Esophagus muscularis mucosa (tissue), 4 donors: ENCODE measurements around the gene PAXX. TPM values are rescaled to one million over a fixed set of nuclear protein-coding genes. Genes with fewer than 3 reads are reported as not detected.
A peak's percentile ranks its signal among the peaks of the same experiment; 100 is the strongest.

Experiments
- DNase-seq: peaks from one replicate; pipeline ENCODE4 v3.0.0-alpha.2; 2017; ENCODE audit errors: extremely low spot score
- H3K27ac ChIP-seq, 4 donors: fragments of 200-600 bp; sonication (generic); replicated peaks in 1 of 4; 1 replicate in 3 of 4; 2 replicates in 1 of 4; pipeline ENCODE4 v1.5.1; 2016 to 2019; ENCODE audit warnings: mild to moderate bottlenecking in 1 of 4
- H3K27me3 ChIP-seq, 4 donors: fragments of 200-600 bp; sonication (generic); one replicate each; pipeline versions ENCODE4 v1.5.1 to v1.6.0; 2016 to 2019
- H3K36me3 ChIP-seq, 4 donors: fragments of 200-600 bp; sonication (generic); one replicate each; pipeline ENCODE4 v1.5.1; 2016 to 2019
- H3K4me1 ChIP-seq, 4 donors: fragments of 200-600 bp; sonication (generic); one replicate each; pipeline ENCODE4 v1.5.1; 2016 to 2019
- H3K4me3 ChIP-seq, 4 donors: fragments of 200-600 bp; sonication (generic); 1 replicate in 2 of 4; 2 replicates in 2 of 4; pipeline ENCODE4 v1.5.1; 2016 to 2019; ENCODE audit warnings: mild to moderate bottlenecking in 4 of 4, moderate library complexity in 1 of 4
- H3K9me3 ChIP-seq, 4 donors: fragments of 200-600 bp; sonication (generic); 1 replicate in 3 of 4; 2 replicates in 1 of 4; pipeline ENCODE4 v1.5.1; 2016 to 2019
- EP300 ChIP-seq: sonication (generic); formaldehyde crosslinking; IDR thresholded peaks from one replicate; pipeline ENCODE4 v1.6.1; 2017; ENCODE audit warnings: antibody characterized with exemption
- POLR2A ChIP-seq: fragments of 450-650 bp; IDR thresholded peaks from one replicate; pipeline ENCODE4 v1.6.1; 2017; ENCODE audit warnings: antibody characterized with exemption, moderate library complexity, mild to moderate bottlenecking, low read depth
- POLR2AphosphoS5 ChIP-seq, 2 donors: sonication (generic); formaldehyde crosslinking; IDR thresholded peaks; one replicate each; pipeline ENCODE4 v1.6.1; 2017; ENCODE audit warnings: antibody characterized with exemption in 2 of 2
- WGBS: methylation state at CpG from one replicate; pipeline ENCODE4 v1.1.5; 2018; 5-methylcytosine and 5-hydroxymethylcytosine counted together
- intact Hi-C: fragments of 100-400 bp; cut with DNase I; formaldehyde crosslinking; loops from one replicate; pipeline ENCODE4 v1.15.1; 2023
- total RNA-seq, 4 donors: library from RNA; depleted of rRNA; stranded (reverse); fragments of >200 nt; gene quantifications; one replicate each; pipeline versions ENCODE4 v1.1.0 to v1.2.1, GENCODE V29; 2016
- TF ChIP-seq, protein P1 (sequence below), 3 experiments: fragments of 200-600 bp in 2 of 3; fragments of 450-650 bp in 1 of 3; sonication (generic) in 2 of 3; IDR thresholded peaks; one replicate each; pipeline ENCODE4 v1.5.1; 2017 to 2019; ENCODE audit warnings: antibody characterized with exemption in 3 of 3, mild to moderate bottlenecking in 2 of 3, moderate library complexity in 1 of 3

The PAXX gene
- total RNA-seq, 4 donors from 2014 or later = 28.8 to 39.9 (median 37.8) TPM

DNA sequence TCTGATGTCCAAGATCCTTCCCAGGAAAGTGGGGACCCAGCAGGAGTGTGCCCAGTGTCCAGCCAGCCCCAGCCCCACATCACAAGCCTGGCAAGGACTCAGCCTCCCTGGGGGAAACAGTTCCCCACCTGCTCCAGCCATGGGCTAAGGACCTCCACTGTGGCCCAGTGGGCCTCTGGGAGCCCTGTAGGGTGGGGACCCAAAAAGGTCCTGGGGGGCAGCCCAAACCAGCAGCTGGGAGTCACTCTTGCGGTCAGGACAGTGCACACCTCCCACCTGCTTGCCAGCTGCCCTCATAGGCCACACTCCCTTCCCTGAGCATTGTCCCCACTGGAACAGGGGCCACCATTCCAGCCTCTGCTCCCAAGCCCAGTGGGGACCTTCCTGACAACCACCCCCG lies 34.2 kb downstream of the PAXX start:
- Histone ChIP-seq H3K4me3 (peak overlapping the region in 1 of 4 donors; percentile 59), H3K4me1 (peaks cover 24 to 46% (median 40%) of the 10 kb centered on the region in 4 donors), H3K36me3 (peaks cover 0 to 13% (median 1%) of the 10 kb centered on the region in 4 donors), H3K9me3 (no peaks in the 10 kb centered on the region), H3K27ac (peak overlapping the region in 3 of 4 donors; percentile 41 to 68 (median 57)), H3K27me3 (no peaks in the 10 kb centered on the region)
- TF ChIP-seq POLR2AphosphoS5 (IDR thresholded peaks at IDR 0.05) (no peak), POLR2A (no peak)
- TF ChIP-seq, protein P1, sequence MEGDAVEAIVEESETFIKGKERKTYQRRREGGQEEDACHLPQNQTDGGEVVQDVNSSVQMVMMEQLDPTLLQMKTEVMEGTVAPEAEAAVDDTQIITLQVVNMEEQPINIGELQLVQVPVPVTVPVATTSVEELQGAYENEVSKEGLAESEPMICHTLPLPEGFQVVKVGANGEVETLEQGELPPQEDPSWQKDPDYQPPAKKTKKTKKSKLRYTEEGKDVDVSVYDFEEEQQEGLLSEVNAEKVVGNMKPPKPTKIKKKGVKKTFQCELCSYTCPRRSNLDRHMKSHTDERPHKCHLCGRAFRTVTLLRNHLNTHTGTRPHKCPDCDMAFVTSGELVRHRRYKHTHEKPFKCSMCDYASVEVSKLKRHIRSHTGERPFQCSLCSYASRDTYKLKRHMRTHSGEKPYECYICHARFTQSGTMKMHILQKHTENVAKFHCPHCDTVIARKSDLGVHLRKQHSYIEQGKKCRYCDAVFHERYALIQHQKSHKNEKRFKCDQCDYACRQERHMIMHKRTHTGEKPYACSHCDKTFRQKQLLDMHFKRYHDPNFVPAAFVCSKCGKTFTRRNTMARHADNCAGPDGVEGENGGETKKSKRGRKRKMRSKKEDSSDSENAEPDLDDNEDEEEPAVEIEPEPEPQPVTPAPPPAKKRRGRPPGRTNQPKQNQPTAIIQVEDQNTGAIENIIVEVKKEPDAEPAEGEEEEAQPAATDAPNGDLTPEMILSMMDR (IDR thresholded peaks at IDR 0.05) = no peak
- intact Hi-C loops = no loop called here
- WGBS = 100% methylated on average over 1 of the region's 2 CpGs
- no peak for DNase-seq

GRCh38 chr9:137026828-137027227 lies 34.6 kb downstream of the PAXX start:
- intact Hi-C loops = no loop called here

GRCh38 chr9:137027369-137028262 lies 35.4 kb downstream of the PAXX start, which contains the start of gene ABCA2:
TSS of gene ABCA2 (minus strand) at chr9:137028237. CDS start at chr9:137028140, 97 bp downstream.
- peaks cover 24 to 46% (median 40%) of the 10 kb centered on the region in 4 donors for H3K4me1 ChIP-seq
- WGBS = 17% methylated on average over 12 of the region's 95 CpGs
- no peaks in the 10 kb centered on the region for H3K27me3 ChIP-seq
- DNase-seq = no peak
- no peaks in the 10 kb centered on the region for H3K9me3 ChIP-seq
- TF ChIP-seq EP300 = no peak
- no peak for TF ChIP-seq POLR2A
- TF ChIP-seq, protein P1 (IDR thresholded peaks at IDR 0.05) = no peak
- TF ChIP-seq POLR2AphosphoS5 (IDR thresholded peaks at IDR 0.05) = no peak
- peak within 1 kb of the TSS; percentile 61 to 66 (median 62) for H3K4me3 ChIP-seq
- intact Hi-C loops = no loop called here
- H3K27ac ChIP-seq = peak within 1 kb of the TSS; percentile 59 to 68 (median 67)
- peaks cover 0 to 9% (median 0%) of the 10 kb centered on the region in 4 donors for H3K36me3 ChIP-seq

More at GRCh38 chr9:137026828-137027227, 34.6 kb downstream of the PAXX start:
- no peak for DNase-seq
- Histone ChIP-seq H3K36me3 (peaks cover 0 to 12% (median 0%) of the 10 kb centered on the region in 4 donors), H3K4me1 (peaks cover 24 to 46% (median 40%) of the 10 kb centered on the region in 4 donors), H3K4me3 (peak overlapping the region; percentile 59 to 66 (median 62)), H3K9me3 (no peaks in the 10 kb centered on the region), H3K27me3 (no peaks in the 10 kb centered on the region), H3K27ac (peak overlapping the region; percentile 57 to 68 (median 66))
- TF ChIP-seq POLR2AphosphoS5 (IDR thresholded peaks at IDR 0.05) (no peak), EP300 (no peak), POLR2A (no peak)
- TF ChIP-seq, protein P1 (IDR thresholded peaks at IDR 0.05) = no peak
- WGBS = 75% methylated on average over 3 of the region's 4 CpGs

- H3K4me1 ChIP-seq = peaks cover 24 to 46% (median 40%) of the 10 kb centered on the region in 4 donors
- intact Hi-C loops = no loop called here
- H3K27ac ChIP-seq = peak overlapping the region in 3 of 4 donors; percentile 58 to 68 (median 59)
- TF ChIP-seq POLR2AphosphoS5 (IDR thresholded peaks at IDR 0.05) = no peak
- TF ChIP-seq, protein P1 (IDR thresholded peaks at IDR 0.05) = peak in 2 of 3 experiments; percentile 18 to 26
- H3K27me3 ChIP-seq = no peaks in the 10 kb centered on the region
- H3K36me3 ChIP-seq = peaks cover 0 to 5% (median 0%) of the 10 kb centered on the region in 4 donors
- peak overlapping the region; percentile 61 to 66 (median 62) for H3K4me3 ChIP-seq
- DNase-seq = no peak
- no CpG with 5 or more reads among the region's 98 CpGs for WGBS
- H3K9me3 ChIP-seq = no peaks in the 10 kb centered on the region
These were observed 36.2 kb downstream of the PAXX start for GRCh38 chr9:137028263-137029057.
